ENCODE data around the gene TSPYL1. TPM values are rescaled to one million over a fixed set of nuclear protein-coding genes. Genes with fewer than 3 reads are reported as not detected.
A peak's percentile ranks its signal among the peaks of the same experiment; 100 is the strongest.

TSPYL1 gene
- total and polyA plus RNA-seq, 9 donors = 39.2 to 155 (median 99.0) TPM

GRCh38 chr6:116256694-116257093, 23.0 kb downstream of the TSPYL1 start:
- H3K4me1 ChIP-seq (ENCODE audit: insufficient read depth) = peaks cover 15% of the 10 kb centered on the region
- no peak overlapping the region for H3K4me3 ChIP-seq
- H3K27ac ChIP-seq = no peak overlapping the region
- TF ChIP-seq CTCF (IDR thresholded peaks at IDR 0.05) (no peak), POLR2A (IDR thresholded peaks at IDR 0.05) (no peak), EP300 (IDR thresholded peaks at IDR 0.05) (no peak)
- H3K9me3 ChIP-seq = no peaks in the 10 kb centered on the region
- WGBS, 3 donors = 94 to 99% (median 97%) methylated on average over 1 of the region's 1 CpG
- no peak for DNase-seq
- H3K36me3 ChIP-seq = no peaks in the 10 kb centered on the region
- H3K27me3 ChIP-seq = no peaks in the 10 kb centered on the region
- intact Hi-C loops (cut with DNase I) = no loop called here

GRCh38 chr6:116255246-116255800, 24.4 kb downstream of the TSPYL1 start:
- H3K27ac ChIP-seq = peak overlapping the region in 1 of 2 donors; percentile 26
- WGBS, 3 donors = 11 to 15% (median 11%) methylated on average over 5 of the region's 5 CpGs

GRCh38 chr6:116254297-116255056, 25.3 kb downstream of the TSPYL1 start:
- Histone ChIP-seq H3K36me3 (no peaks in the 10 kb centered on the region), H3K27ac (peak overlapping the region; percentile 74 to 85), H3K4me1 (ENCODE audit: insufficient read depth) (peaks cover 16% of the 10 kb centered on the region), H3K4me3 (peak overlapping the region; percentile 70), H3K9me3 (no peaks in the 10 kb centered on the region), H3K27me3 (no peaks in the 10 kb centered on the region)
- intact Hi-C loops (cut with DNase I) = no loop called here
- DNase-seq = no peak
- WGBS, 3 donors = 2 to 6% (median 3%) methylated on average over 4 of the region's 4 CpGs
- TF ChIP-seq POLR2A (IDR thresholded peaks at IDR 0.05) (no peak), CTCF (IDR thresholded peaks at IDR 0.05) (no peak), EP300 (IDR thresholded peaks at IDR 0.05) (no peak)

More at GRCh38 chr6:116255246-116255800, 24.4 kb downstream of the TSPYL1 start:
- Histone ChIP-seq H3K36me3 (no peaks in the 10 kb centered on the region), H3K4me3 (no peak overlapping the region), H3K27me3 (no peaks in the 10 kb centered on the region), H3K9me3 (no peaks in the 10 kb centered on the region), H3K4me1 (ENCODE audit: insufficient read depth) (peaks cover 16% of the 10 kb centered on the region)
- TF ChIP-seq EP300 (IDR thresholded peaks at IDR 0.05) (no peak), CTCF (IDR thresholded peaks at IDR 0.05) (no peak), POLR2A (IDR thresholded peaks at IDR 0.05) (no peak)
- DNase-seq = no peak
- intact Hi-C loops (cut with DNase I) = no loop called here

- TF ChIP-seq CTCF (IDR thresholded peaks at IDR 0.05) (no peak), POLR2A (IDR thresholded peaks at IDR 0.05) (peak; percentile 96), EP300 (IDR thresholded peaks at IDR 0.05) (no peak)
- H3K36me3 ChIP-seq = no peaks in the 10 kb centered on the region
- peak; percentile 94 to 97 (median 95) for DNase-seq
- H3K4me1 ChIP-seq (ENCODE audit: insufficient read depth) = peaks cover 16% of the 10 kb centered on the region
- WGBS, 3 donors = 0% methylated on average over 52 to 53 of the region's 53 CpGs
- H3K9me3 ChIP-seq = no peaks in the 10 kb centered on the region
- intact Hi-C loops (cut with DNase I) = no loop called here
- no peaks in the 10 kb centered on the region for H3K27me3 ChIP-seq
- H3K4me3 ChIP-seq = peak within 1 kb of the TSS; percentile 70
- H3K27ac ChIP-seq = peak within 1 kb of the TSS; percentile 74 to 85
These were observed 26.0 kb downstream of the TSPYL1 start, which contains the start of gene TSPYL4 for GRCh38 chr6:116253505-116254296. Gene TSPYL4 (minus strand): TSS chr6:116254075. CDS start chr6:116254008, 67 bp downstream.

Data from ovary (tissue), 9 donors.